Measurements from ENCODE around the gene TEX2. TPM values are rescaled to one million over a fixed set of nuclear protein-coding genes. Genes with fewer than 3 reads are reported as not detected.

Gene TEX2
- total RNA-seq, 3 donors from 2014 or later, result 27.5 to 38.5 (median 30.2) TPM

DNA sequence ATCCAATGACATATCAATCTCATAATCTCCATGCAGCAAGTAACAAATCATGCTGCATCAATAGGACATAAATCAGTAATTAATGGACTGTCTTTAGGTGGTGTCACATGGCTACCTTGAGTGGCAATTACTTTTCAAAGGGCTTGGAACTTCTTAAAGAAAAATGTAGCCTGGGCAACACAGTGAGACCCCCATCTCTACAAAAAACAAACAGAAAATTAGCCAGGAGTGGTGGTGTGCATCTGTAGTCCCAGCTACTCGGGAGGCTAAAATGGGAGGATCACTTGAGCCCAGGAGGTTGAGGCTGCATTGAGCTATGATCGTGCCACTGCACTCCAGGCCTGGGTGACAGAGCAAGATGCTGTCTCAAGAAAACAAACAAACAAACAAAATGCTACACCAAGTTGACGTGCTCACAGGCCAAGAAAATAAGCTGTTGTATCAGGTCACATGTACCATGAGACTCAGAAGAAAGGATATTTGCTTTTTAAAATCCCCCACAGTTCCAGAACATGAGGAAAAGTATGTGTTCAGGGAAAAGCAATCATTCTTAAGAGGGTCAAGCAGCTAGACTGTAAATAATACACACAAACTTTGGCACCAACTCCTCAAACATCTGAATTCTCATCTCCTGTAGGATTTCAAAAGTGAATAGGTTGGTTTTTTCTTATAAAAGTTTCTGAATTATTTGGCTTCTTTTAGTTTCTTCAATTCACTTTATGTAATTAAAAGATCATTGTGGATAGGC, 109.3 kb downstream of the TEX2 start:
- peaks cover 5% of the 10 kb centered on the region for H3K4me1 ChIP-seq (ENCODE audit: low read depth)
- no peaks in the 10 kb centered on the region for H3K36me3 ChIP-seq (ENCODE audit: low read depth)
- no peak for DNase-seq
- intact Hi-C loops (cut with DNase I, micrococcal nuclease), result no loop called here
- no peak for TF ChIP-seq CTCF (IDR thresholded peaks at IDR 0.05)
- H3K9me3 ChIP-seq, result no peaks in the 10 kb centered on the region
- ATAC-seq, result no peak
- no peak overlapping the region for H3K4me3 ChIP-seq

DNA sequence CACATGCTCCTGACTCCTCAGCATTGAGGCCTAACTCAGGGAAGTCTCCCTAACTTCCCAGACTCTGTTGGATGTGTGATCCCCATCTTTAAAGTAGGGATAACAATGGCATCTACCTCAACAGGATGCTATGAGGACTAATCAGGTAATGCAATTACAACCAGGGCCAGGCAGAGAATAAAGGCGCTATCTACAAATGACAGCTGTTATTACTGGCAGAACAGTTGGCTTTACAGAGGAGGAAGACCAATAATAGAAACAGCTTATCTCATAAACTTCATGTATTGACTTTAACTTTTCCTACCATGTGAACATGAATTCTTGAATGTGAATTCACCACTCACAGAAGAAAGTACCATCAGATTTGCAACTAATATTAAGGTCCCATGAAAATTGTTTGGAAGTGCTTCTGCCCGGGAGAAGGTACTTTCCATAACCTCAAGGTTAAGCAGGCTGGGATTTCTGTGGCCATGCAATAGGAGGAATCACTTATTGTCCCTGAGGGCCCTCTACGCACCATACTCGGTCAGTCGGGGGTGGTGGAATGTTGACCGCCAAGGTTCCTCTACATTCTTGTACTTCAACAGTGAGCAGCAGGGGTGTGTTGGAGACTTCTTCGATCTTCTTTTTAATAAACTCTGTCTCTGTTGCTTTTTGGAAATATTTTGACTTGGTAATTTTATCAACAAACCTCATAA, 110.5 kb downstream of the TEX2 start:
- TF ChIP-seq CTCF (IDR thresholded peaks at IDR 0.05), result no peak
- DNase-seq, result no peak
- no peaks in the 10 kb centered on the region for H3K9me3 ChIP-seq
- no peaks in the 10 kb centered on the region for H3K36me3 ChIP-seq (ENCODE audit: low read depth)
- intact Hi-C loops (cut with DNase I, micrococcal nuclease), result no loop called here
- ATAC-seq, result no peak
- peaks cover 5% of the 10 kb centered on the region for H3K4me1 ChIP-seq (ENCODE audit: low read depth)
- H3K4me3 ChIP-seq, result no peak overlapping the region

- intact Hi-C loops (cut with DNase I, micrococcal nuclease), result no loop called here
- H3K4me3 ChIP-seq, result no peak overlapping the region
- H3K36me3 ChIP-seq (ENCODE audit: low read depth), result no peaks in the 10 kb centered on the region
- no peak for DNase-seq
- H3K4me1 ChIP-seq (ENCODE audit: low read depth), result no peaks in the 10 kb centered on the region
- no peak for TF ChIP-seq CTCF (IDR thresholded peaks at IDR 0.05)
- H3K9me3 ChIP-seq, result no peaks in the 10 kb centered on the region
- no peak for ATAC-seq
These were observed 112.1 kb downstream of the TEX2 start for GRCh38 chr17:64151016-64151368.

- intact Hi-C loops (cut with DNase I, micrococcal nuclease), result no loop called here
- H3K4me3 ChIP-seq, result no peak overlapping the region
- H3K36me3 ChIP-seq (ENCODE audit: low read depth), result no peaks in the 10 kb centered on the region
- H3K9me3 ChIP-seq, result no peaks in the 10 kb centered on the region
- TF ChIP-seq CTCF (IDR thresholded peaks at IDR 0.05), result no peak
- peak in 1 of 3 donors; percentile 64 for DNase-seq
- H3K4me1 ChIP-seq (ENCODE audit: low read depth), result no peaks in the 10 kb centered on the region
- ATAC-seq, result peak; percentile 41
These were observed 112.6 kb downstream of the TEX2 start for GRCh38 chr17:64150237-64151015.

DNA sequence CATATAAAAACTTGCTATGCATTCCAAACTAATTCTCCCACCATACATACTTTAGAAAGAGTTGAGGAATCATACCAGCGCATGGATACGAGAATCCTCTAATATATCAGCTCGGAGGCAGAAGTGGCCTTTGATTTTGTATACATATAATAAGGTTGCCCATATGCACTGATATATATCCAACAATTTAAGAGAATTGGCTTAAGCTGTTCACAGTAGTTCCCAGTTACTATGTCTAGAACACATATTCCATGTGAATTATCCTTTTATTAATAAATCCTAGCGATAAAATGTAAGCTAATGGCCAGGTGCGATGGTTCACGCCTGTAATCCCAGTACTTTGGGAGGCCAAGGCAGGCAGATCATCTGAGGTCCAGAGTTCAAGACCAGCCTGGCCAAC, 113.9 kb downstream of the TEX2 start:
- H3K9me3 ChIP-seq, result no peaks in the 10 kb centered on the region
- no peaks in the 10 kb centered on the region for H3K36me3 ChIP-seq (ENCODE audit: low read depth)
- H3K4me3 ChIP-seq, result no peak overlapping the region
- DNase-seq (no peak), ATAC-seq (no peak)
- intact Hi-C loops (cut with DNase I, micrococcal nuclease), result loop anchor here in 1 of 2 donors (5.0 kb wide), 1 partner anchor 113 kb away; the partner anchor contains the start of gene TEX2
- no peak for TF ChIP-seq CTCF (IDR thresholded peaks at IDR 0.05)
- H3K4me1 ChIP-seq (ENCODE audit: low read depth), result no peaks in the 10 kb centered on the region
